CD4-positive, alpha-beta memory T cell (primary cell): Measurements from ENCODE around the gene RAB4A. TPM values are rescaled to one million over a fixed set of nuclear protein-coding genes. Genes with fewer than 3 reads are reported as not detected.

Experiments used
- CTCF ChIA-PET: fragments of 350-600 bp; sonication (Branson Sonifier 250); formaldehyde crosslinking; loops from one replicate; lab custom pipeline; 2021; ENCODE audit warnings: inconsistent platforms; ENCODE audit not compliant: partially characterized antibody; lab: Charles Lee
- POLR2A ChIA-PET: fragments of 350-600 bp; sonication (Branson Sonifier 250); formaldehyde crosslinking; loops from one replicate; lab custom pipeline; 2021; ENCODE audit not compliant: partially characterized antibody; lab: Charles Lee
- DNase-seq, 5 donors: peaks; one replicate each; pipeline versions ENCODE4 v3.0.0 to v3.0.0-alpha.2; 2020 to 2022; ENCODE audit warnings: mixed read lengths in 1 of 5
- H3K27ac ChIP-seq: one replicate; pipeline ENCODE4 v1.7.0; 2013; ENCODE audit warnings: low read depth, low read length
- H3K27me3 ChIP-seq: 2 replicates; pipeline ENCODE4 v1.7.0; 2013; ENCODE audit warnings: mild to moderate bottlenecking, low read length, moderate library complexity; ENCODE audit not compliant: insufficient read depth
- H3K36me3 ChIP-seq: 2 replicates; pipeline ENCODE4 v1.7.0; 2013; ENCODE audit warnings: mild to moderate bottlenecking, low read length, moderate library complexity; ENCODE audit not compliant: insufficient read depth
- H3K4me1 ChIP-seq: 2 replicates; pipeline ENCODE4 v1.7.0; 2013; ENCODE audit warnings: mild to moderate bottlenecking, low read length, moderate library complexity; ENCODE audit not compliant: insufficient read depth
- H3K4me3 ChIP-seq, 2 donors: one replicate each; pipeline ENCODE4 v1.7.0; 2013; ENCODE audit warnings: low read length in 2 of 2, mild to moderate bottlenecking in 1 of 2
- H3K9me3 ChIP-seq, 2 donors: one replicate each; pipeline ENCODE4 v1.7.0; 2013; ENCODE audit warnings: low read length in 2 of 2, control low read depth in 1 of 2; ENCODE audit not compliant: control insufficient read depth in 1 of 2
- H3K27ac Mint-ChIP-seq, 7 donors: one replicate each; pipeline ENCODE4 v1.8.0; 2020 to 2021; ENCODE audit warnings: mixed read lengths in 7 of 7, mild to moderate bottlenecking in 6 of 7, inconsistent platforms in 3 of 7, moderate library complexity in 3 of 7
- H3K27me3 Mint-ChIP-seq, 2 donors: one replicate each; pipeline ENCODE4 v1.8.0; 2020 to 2021; ENCODE audit warnings: mixed read lengths in 2 of 2
- H3K36me3 Mint-ChIP-seq, 2 donors: one replicate each; pipeline ENCODE4 v1.8.0; 2020 to 2021; ENCODE audit warnings: mixed read lengths in 2 of 2, inconsistent platforms in 1 of 2, mild to moderate bottlenecking in 1 of 2
- H3K4me1 Mint-ChIP-seq, 4 donors: one replicate each; pipeline ENCODE4 v1.8.0; 2020 to 2021; ENCODE audit warnings: mixed read lengths in 4 of 4, mild to moderate bottlenecking in 1 of 4
- H3K4me3 Mint-ChIP-seq, 8 donors: one replicate each; pipeline ENCODE4 v1.8.0; 2020 to 2021; ENCODE audit warnings: mixed read lengths in 8 of 8, mild to moderate bottlenecking in 7 of 8, moderate library complexity in 6 of 8, inconsistent platforms in 3 of 8
- H3K9me3 Mint-ChIP-seq, 8 donors: one replicate each; pipeline ENCODE4 v1.8.0; 2020 to 2021; ENCODE audit warnings: mixed read lengths in 8 of 8, mild to moderate bottlenecking in 5 of 8, inconsistent platforms in 3 of 8, moderate library complexity in 1 of 8
- intact Hi-C: fragments of 100-400 bp; cut with micrococcal nuclease; formaldehyde crosslinking; loops from one replicate; pipeline ENCODE4 v1.15.1; 2023
- polyA plus RNA-seq, 2 donors: library from polyadenylated mRNA; unstranded; fragments of 300-500 nt; fragmentation: Illumina TruSeq; gene quantifications; one replicate each; pipeline ENCODE4 v1.2.3, GENCODE V29; 2021
- total RNA-seq, 2 experiments: library from RNA; stranded (reverse); gene quantifications; one replicate each; pipeline ENCODE4 v1.2.3, GENCODE V29; 2021

The RAB4A gene
- total and polyA plus RNA-seq, 4 experiments from 2014 or later, result 18.8 to 44.9 (median 33.3) TPM

DNA sequence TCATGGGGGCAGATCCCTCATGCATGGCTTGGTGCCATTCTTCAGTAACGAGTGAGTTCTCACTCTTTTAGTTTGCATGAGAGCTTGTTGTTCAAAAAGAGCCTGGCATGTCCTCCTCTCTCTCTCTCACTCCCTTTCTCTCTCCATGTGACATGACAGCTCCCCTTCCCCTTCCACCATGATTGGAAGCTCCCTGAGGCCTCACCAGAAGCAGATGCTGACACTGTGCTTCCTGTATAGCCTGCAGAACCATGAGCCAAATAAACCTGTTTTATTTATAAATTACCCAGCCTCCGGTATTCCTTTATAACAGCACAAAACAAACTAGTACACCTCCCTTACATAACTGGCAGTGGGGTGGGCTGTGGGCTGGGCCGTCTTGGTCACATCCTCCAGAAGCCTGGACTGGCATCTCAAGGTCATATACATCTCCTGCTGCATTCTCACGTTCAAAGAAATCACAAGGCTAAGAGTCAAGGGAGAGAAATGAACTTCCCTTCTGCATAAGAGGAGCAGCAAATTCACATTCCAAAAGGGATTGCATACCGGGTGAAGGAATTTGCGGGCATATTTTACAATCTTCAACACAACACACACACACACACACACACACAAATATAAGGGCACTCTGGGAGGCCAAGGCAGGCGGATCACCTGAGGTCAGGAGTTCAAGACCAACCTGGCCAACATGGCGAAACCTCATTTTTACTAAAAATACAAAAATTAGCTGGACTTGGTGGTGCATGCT lies 74.2 kb downstream of the RAB4A start:
- Mint-ChIP-seq H3K4me1 (peaks cover 9 to 26% (median 19%) of the 10 kb centered on the region in 4 donors), H3K27me3 (peaks cover 4 to 9% of the 10 kb centered on the region in 2 donors), H3K9me3 (peaks cover 0 to 2% (median 0%) of the 10 kb centered on the region in 8 donors), H3K36me3 (peaks cover 0 to 14% of the 10 kb centered on the region in 2 donors), H3K4me3 (peak overlapping the region in 7 of 8 donors; percentile 31 to 95 (median 61)), H3K27ac (peak overlapping the region in 3 of 7 donors; percentile 49 to 89 (median 74))
- ChIA-PET CTCF (no interaction called here), POLR2A (no interaction called here)
- Histone ChIP-seq H3K27me3 (no peaks in the 10 kb centered on the region), H3K9me3 (no peaks in the 10 kb centered on the region), H3K27ac (no peak overlapping the region), H3K4me3 (no peak overlapping the region), H3K36me3 (no peaks in the 10 kb centered on the region), H3K4me1 (peaks cover 31% of the 10 kb centered on the region)
- intact Hi-C loops, result loop anchor here (5.0 kb wide), 1 partner anchor 608 kb away; the partner anchor contains the start of gene RHOU
- no peak for DNase-seq

- ChIA-PET CTCF (no interaction called here), POLR2A (no interaction called here)
- Histone ChIP-seq H3K27me3 (no peaks in the 10 kb centered on the region), H3K4me3 (no peak overlapping the region), H3K27ac (no peak overlapping the region), H3K4me1 (peaks cover 15% of the 10 kb centered on the region), H3K36me3 (no peaks in the 10 kb centered on the region), H3K9me3 (no peaks in the 10 kb centered on the region)
- peaks cover 0 to 5% of the 10 kb centered on the region in 2 donors for H3K36me3 Mint-ChIP-seq
- H3K27me3 Mint-ChIP-seq, result peaks cover 4 to 9% of the 10 kb centered on the region in 2 donors
- intact Hi-C loops, result no loop called here
- H3K4me3 Mint-ChIP-seq, result no peak overlapping the region
- DNase-seq, result no peak
- H3K4me1 Mint-ChIP-seq, result peaks cover 3 to 12% (median 8%) of the 10 kb centered on the region in 4 donors
- no peaks in the 10 kb centered on the region for H3K9me3 Mint-ChIP-seq
- no peak overlapping the region for H3K27ac Mint-ChIP-seq
Measured at GRCh38 chr1:229347528-229347927, 76.6 kb downstream of the RAB4A start.

- Mint-ChIP-seq H3K27me3 (peaks cover 8 to 18% of the 10 kb centered on the region in 2 donors), H3K4me3 (no peak overlapping the region), H3K27ac (peak overlapping the region in 1 of 7 donors; percentile 3), H3K36me3 (peaks cover 0 to 1% of the 10 kb centered on the region in 2 donors), H3K4me1 (peaks cover 0 to 3% (median under 1%) of the 10 kb centered on the region in 4 donors), H3K9me3 (peaks cover 0 to 4% (median 0%) of the 10 kb centered on the region in 8 donors)
- ChIA-PET CTCF (interaction anchor here (1.1 kb wide), 1 partner anchor 9 kb away, joined by 3 read pairs; no protein-coding TSS in a partner anchor), POLR2A (no interaction called here)
- Histone ChIP-seq H3K4me1 (no peaks in the 10 kb centered on the region), H3K9me3 (no peaks in the 10 kb centered on the region), H3K4me3 (no peak overlapping the region), H3K36me3 (no peaks in the 10 kb centered on the region), H3K27me3 (no peaks in the 10 kb centered on the region), H3K27ac (no peak overlapping the region)
- DNase-seq, result no peak
- intact Hi-C loops, result no loop called here
Measured at GRCh38 chr1:229349463-229350385, 78.8 kb downstream of the RAB4A start.

DNA sequence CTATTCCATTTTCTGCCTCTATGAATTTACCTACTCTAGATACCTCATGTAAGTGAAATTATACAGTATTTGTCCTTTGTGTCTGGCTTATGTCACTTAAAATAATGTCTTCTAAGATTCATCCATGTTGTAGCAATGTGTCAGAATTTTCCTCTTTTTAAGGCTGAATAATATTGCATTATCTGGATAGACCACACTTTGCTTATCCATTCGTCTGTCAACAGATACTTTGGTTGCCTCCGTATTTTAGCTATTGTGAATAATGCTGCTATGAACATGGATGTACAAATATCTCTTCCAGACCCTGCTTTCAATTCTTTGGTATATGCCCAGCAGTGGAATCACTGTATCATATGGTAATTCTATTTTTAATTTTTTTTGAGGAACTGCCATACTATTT lies 82.1 kb downstream of the RAB4A start:
- Histone ChIP-seq H3K36me3 (no peaks in the 10 kb centered on the region), H3K4me3 (no peak overlapping the region), H3K4me1 (no peaks in the 10 kb centered on the region), H3K9me3 (no peaks in the 10 kb centered on the region), H3K27me3 (no peaks in the 10 kb centered on the region), H3K27ac (no peak overlapping the region)
- Mint-ChIP-seq H3K27ac (no peak overlapping the region), H3K4me1 (no peaks in the 10 kb centered on the region), H3K9me3 (peaks cover 0 to 27% (median 12%) of the 10 kb centered on the region in 8 donors), H3K27me3 (peaks cover 14 to 22% of the 10 kb centered on the region in 2 donors), H3K36me3 (no peaks in the 10 kb centered on the region), H3K4me3 (no peak overlapping the region)
- DNase-seq, result no peak
- ChIA-PET POLR2A (no interaction called here), CTCF (interaction anchor here (0.8 kb wide), 1 partner anchor 98 kb away, joined by 5 read pairs; no protein-coding TSS in a partner anchor)
- intact Hi-C loops, result no loop called here

GRCh38 chr1:229354226-229354625 lies 83.3 kb downstream of the RAB4A start:
- Mint-ChIP-seq H3K4me3 (no peak overlapping the region), H3K27ac (no peak overlapping the region), H3K36me3 (no peaks in the 10 kb centered on the region), H3K4me1 (no peaks in the 10 kb centered on the region), H3K9me3 (peaks cover 0 to 27% (median 12%) of the 10 kb centered on the region in 8 donors), H3K27me3 (peaks cover 14 to 25% of the 10 kb centered on the region in 2 donors)
- ChIA-PET CTCF (no interaction called here), POLR2A (no interaction called here)
- no peak for DNase-seq
- H3K27ac ChIP-seq, result no peak overlapping the region
- H3K4me3 ChIP-seq, result no peak overlapping the region
- H3K27me3 ChIP-seq, result no peaks in the 10 kb centered on the region
- intact Hi-C loops, result no loop called here
- H3K9me3 ChIP-seq, result no peaks in the 10 kb centered on the region
- no peaks in the 10 kb centered on the region for H3K4me1 ChIP-seq
- no peaks in the 10 kb centered on the region for H3K36me3 ChIP-seq

Other genes with a start within 250 kb of the RAB4A start
- 10 to 100 TPM; 17.5 to 18.3 TPM for gene CCSAP, start 71.9 kb downstream of the RAB4A start, total RNA-seq
- 1 to 10 TPM; 3.9 to 4.1 TPM for gene CCSAP, start 71.9 kb downstream of the RAB4A start, polyA plus RNA-seq
- gene ACTA1, start 163.0 kb downstream of the RAB4A start, total RNA-seq, result under 1 TPM in 1 of 2 experiments, not detected in 1; 0.29 TPM
- not detected for gene ACTA1, start 163.0 kb downstream of the RAB4A start, polyA plus RNA-seq
- 10 to 100 TPM; 45.8 to 48.4 TPM for gene NUP133, start 237.2 kb downstream of the RAB4A start, total RNA-seq
- gene NUP133, start 237.2 kb downstream of the RAB4A start, polyA plus RNA-seq, result 10 to 100 TPM; 16.8 to 18.6 TPM